Measurements from ENCODE around the gene DOK1.

The DOK1 gene

DNA sequence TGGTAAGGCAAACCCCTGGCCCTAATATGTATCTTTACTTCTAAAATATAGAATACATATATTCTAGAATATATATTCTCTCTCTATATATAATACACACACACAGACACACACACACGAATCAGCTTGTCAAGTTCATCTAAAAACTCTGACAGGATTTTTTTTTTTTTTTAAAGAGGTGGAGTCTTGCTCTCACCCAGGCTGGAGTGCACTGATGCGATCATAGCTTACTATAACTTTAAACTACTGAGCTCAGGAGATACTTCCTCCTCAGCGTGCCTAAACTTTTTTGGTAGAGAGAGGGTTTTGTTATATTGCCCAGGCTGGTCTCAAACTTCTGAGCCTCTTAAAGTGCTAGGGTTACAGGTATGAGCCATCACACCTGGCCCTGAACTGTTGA lies 45.2 kb downstream of the DOK1 start:
- no peak for DNase-seq (ENCODE audit: low read depth, low spot score)

DNA sequence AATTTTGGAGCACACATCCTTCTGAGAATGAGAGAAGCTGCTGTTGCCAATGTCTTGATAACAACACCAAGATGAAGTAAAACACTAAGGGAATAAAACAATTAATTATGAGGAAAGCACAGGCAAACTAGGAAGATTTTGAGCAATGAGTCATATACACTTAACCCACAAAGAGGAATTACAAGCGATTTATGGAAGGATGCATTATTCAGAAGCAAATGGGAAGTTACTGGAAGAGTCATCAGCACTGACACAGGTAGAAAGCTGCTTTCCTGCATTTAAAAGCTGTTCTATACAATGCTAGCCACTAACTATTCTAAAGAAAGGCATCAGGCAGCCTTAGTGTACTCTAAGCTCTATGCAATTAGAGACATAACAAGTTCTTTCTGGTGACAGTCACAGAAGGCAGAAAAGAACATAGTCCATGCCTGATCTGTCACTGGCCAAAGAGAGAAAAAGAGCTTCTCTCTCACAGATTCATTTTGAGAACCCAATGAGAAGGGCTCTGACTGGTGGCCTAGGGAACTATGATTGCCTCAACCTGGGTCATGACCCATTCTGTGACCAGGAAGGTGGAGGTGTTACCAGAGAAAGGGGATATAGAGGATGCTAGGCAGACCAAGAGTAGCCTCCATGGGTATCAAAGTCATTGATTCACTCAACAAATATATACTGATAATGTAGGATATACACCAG lies 48.2 kb downstream of the DOK1 start:
- DNase-seq (ENCODE audit: low read depth, low spot score): no peak

DNA sequence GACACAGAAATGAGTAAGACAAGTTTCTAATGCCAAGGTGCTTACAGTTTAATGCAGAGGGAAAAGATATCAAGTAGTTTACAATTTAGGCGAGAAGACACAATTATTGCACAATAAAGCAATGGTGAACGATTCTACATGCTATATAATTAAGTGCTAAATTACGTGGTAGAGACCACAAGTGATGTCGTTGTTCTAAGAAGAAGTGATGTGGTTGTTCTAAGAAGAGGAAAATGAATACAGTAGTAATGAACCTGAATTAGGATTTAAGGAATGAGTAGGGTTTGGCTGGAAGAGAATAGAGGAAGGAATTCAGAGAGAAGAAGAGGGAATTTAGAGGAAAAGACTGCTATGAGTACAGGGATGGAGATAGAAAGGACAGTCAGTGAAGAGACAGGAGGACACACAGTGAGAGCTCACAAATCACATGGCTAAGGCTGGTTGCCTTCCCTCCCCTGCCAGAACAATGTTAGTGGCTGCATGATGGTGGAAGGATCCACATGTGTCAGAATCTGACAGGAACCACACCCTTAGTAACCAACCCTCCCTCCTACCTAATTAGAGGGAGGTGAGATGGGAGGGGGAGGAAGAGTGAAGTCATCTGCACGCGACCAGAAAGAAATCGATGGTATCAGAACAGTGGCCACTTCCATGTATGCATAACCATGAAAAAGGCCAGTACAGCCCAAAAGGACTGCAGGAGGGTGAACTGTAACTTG lies 48.9 kb downstream of the DOK1 start:
- DNase-seq (ENCODE audit: low read depth, low spot score): no peak

DNA sequence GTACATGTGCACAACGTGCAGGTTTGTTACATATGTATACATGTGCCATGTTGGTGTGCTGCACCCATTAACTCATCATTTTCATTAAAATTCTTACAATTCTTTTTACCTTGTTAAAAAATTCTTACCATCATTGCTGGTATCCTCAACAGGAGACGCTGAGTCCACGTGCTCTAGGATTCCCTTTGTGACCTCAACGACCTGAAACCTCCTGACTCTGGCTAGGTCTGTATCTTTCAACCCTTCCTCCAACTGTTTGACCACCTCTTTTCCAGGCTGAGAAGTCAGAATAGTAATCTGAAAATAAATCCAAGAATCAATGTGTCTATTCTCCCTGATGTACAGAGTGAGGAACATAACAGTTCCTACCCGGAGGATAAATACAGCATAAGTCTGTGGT lies 52.4 kb downstream of the DOK1 start:
- no peak for DNase-seq (ENCODE audit: low read depth, low spot score)

Measured in brain pericyte (primary cell).